GM10847 (cell line): Measurements from ENCODE around the gene WIPI1.

Source experiments
- POLR2A ChIP-seq: IDR thresholded peaks from 2 replicates; pipeline ENCODE4 v1.6.1; 2011; ENCODE audit not compliant: insufficient read length; ENCODE audit errors: extremely low read depth

Gene WIPI1

GRCh38 chr17:68433911-68434508 is 23.3 kb downstream of the WIPI1 start:
- TF ChIP-seq POLR2A: no peak

- no peak for TF ChIP-seq POLR2A
Observed at GRCh38 chr17:68433211-68433610, 24.1 kb downstream of the WIPI1 start.

GRCh38 chr17:68432086-68432864 is 25.0 kb downstream of the WIPI1 start:
- no peak for TF ChIP-seq POLR2A

GRCh38 chr17:68431661-68432071 is 25.6 kb downstream of the WIPI1 start:
- TF ChIP-seq POLR2A: no peak

- TF ChIP-seq POLR2A: no peak
Observed at GRCh38 chr17:68431045-68431608, 26.2 kb downstream of the WIPI1 start.

GRCh38 chr17:68429881-68430280 is 27.4 kb downstream of the WIPI1 start:
- no peak for TF ChIP-seq POLR2A

- no peak for TF ChIP-seq POLR2A
Observed at GRCh38 chr17:68428498-68429172, 28.7 kb downstream of the WIPI1 start.

GRCh38 chr17:68427575-68427974 is 29.7 kb downstream of the WIPI1 start:
- no peak for TF ChIP-seq POLR2A

GRCh38 chr17:68425979-68426378 is 31.3 kb downstream of the WIPI1 start:
- TF ChIP-seq POLR2A: no peak

GRCh38 chr17:68424861-68425260 is 32.4 kb downstream of the WIPI1 start:
- TF ChIP-seq POLR2A: no peak

- no peak for TF ChIP-seq POLR2A
Observed at GRCh38 chr17:68424203-68424602, 33.1 kb downstream of the WIPI1 start.

- no peak for TF ChIP-seq POLR2A
Observed at GRCh38 chr17:68423251-68423650, 34.0 kb downstream of the WIPI1 start.

- no peak for TF ChIP-seq POLR2A
Observed at GRCh38 chr17:68422821-68423220, 34.5 kb downstream of the WIPI1 start.

- TF ChIP-seq POLR2A: no peak
Observed at GRCh38 chr17:68421486-68421885, 35.8 kb downstream of the WIPI1 start.

- TF ChIP-seq POLR2A: no peak
Observed at GRCh38 chr17:68420065-68420464, 37.2 kb downstream of the WIPI1 start.

- TF ChIP-seq POLR2A: no peak
Observed at GRCh38 chr17:68418876-68419275, 38.4 kb downstream of the WIPI1 start.
